ENCODE measurements around the gene NMRAL1.

NMRAL1 gene

DNA sequence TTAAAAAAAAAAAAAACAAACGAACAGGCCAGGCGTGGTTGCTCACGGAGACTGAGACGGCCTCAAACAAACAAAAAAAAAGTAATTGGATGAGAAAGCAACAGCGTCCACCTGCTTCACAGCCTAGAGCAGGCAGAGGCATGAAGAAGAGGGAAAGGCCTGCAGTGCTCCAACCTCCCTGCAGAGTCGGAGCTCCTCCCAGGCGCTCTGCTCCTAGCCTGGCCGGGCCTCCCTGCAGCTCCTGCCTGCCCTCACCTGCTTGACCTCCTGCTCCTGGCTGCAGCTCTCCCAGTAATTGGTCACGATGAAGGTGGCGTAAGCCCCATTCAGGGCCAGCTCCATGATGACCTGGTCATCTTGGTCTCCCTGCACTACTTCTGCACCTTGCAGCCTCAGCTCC lies 5.5 kb downstream of the NMRAL1 start:
- DNase-seq (ENCODE audit: insufficient read length, low spot score) (no peak), FAIRE-seq (no peak)

DNA sequence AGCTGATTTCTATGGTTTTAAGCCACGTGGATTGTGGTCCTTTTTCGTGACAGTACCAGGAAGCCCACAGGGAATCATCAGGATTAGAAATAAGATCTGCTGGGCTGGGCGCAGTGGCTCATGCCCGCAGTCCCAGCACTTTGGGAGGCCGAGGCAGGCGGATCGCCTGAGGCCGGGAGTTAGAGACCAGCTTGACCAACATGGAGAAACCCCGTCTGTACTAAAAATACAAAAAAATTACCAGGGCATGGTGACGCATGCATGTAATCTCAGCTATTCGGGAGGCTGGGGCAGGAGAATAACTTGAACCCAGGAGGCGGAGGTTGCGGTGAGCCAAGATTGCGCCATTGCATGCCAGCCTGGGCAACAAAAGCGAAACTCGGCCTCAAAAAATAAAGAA lies 6.5 kb downstream of the NMRAL1 start:
- DNase-seq (ENCODE audit: insufficient read length, low spot score) (no peak), FAIRE-seq (no peak)

DNA sequence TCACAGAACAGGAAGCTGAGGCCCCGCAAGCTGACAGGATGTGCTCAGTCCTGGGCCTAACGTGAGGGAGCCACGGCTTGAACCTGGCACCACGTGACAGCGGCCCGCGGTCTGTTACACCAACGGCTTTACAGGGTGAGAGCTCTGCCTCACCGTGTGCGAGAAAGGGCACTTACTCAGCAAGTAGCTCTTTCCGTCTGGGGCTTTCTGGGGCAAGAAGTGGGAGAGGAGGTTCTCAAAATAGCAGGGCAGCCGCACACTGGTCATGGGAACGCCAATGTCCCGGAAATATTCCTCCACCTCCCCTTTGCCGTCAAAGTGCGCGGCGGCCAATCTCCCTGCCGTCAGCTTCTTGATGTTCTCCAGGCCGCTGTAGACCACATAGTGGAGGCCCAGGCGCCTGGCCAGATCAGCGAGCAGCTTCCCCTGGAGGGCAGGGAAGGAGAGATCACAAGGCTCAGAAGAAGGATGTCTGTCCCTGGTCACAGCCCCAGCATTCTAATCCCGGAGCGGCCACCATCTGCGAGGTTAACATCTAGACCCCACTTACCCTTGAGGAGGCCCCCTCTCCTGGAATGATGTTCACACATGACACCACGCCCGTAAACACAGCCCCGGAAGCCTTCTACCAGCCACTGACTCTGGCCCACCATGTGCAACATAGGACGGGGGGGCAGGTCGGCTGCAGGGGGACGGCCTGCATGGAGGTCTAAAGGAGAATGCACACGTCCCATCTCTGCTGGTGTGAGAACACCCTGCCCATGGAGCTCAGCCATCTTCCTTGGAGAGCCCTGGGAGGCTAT lies 8.2 kb downstream of the NMRAL1 start:
- DNase-seq (ENCODE audit: insufficient read length, low spot score) (no peak), FAIRE-seq (no peak)

DNA sequence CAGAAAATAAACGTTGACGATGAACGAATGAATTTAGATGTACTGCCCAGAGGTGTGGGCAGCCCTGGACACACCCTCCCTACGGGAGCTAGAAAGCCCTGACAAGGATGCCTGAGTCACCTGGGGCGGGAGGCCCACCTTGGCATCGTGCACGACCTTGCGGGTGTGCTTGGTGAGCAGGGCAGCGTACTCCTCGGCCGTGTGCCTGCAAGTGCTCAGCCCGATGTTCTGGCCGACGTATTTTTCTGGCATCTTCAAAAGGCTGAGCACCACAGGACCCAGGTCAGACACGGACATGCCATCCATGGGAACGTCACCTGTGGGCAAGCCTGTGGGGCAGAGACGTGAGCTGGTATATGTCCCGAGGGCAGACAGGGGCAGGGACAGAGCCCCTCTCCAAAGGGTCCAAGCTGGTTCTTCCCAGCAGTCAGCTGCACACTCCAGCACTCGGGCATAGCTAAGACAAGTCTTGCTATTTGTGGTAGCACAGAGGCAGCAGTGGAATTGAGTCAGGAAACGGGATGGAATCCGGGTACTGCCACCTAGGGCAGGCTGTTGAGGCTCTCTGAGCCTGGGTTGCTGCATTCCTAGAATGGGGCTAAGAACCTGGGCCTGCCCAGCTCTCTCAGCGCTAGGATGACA lies 10.8 kb downstream of the NMRAL1 start:
- no peak for FAIRE-seq
- no peak for DNase-seq (ENCODE audit: insufficient read length, low spot score)

DNA sequence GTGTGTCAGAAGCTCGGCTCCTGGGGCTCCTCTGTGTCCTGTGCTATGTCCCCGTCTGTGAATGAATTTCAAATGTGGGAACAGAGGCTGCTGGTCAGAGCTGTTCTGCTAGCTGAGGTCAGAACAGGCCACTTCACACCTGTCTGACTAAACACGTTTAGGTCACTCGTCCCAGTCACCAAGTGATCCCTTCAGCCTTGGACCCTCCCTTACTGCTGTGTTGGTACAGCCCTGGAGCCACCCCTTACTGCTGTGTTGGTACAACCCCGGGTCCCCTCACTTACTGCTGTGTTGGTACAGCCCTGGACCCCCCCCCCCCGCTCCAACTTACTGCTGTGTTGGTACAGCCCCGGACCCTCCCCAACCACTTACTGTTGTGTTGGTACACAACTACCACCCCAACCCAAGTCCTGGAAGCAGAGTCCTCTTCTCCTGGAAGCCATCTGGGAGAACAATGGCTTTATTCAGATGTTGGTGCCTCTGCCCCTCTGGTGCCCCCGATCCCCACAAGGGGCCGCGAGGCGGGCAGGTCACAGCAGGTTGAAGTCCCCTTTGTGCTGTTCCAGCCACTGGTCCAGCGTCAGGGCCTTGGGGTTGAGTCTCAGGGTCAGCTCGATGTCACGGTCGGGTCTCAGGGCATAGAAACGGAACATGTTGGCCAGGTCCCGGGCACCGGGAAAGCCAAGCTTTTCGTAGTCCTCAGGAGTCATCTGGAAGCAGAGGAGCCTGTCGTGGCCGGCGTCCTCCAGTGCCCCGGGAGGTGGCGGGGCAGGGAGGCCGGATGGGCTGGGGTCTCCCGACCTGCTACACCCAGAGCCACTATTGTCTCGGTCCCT lies 13.0 kb downstream of the NMRAL1 start:
- no peak for FAIRE-seq
- no peak for DNase-seq (ENCODE audit: insufficient read length, low spot score)

DNA sequence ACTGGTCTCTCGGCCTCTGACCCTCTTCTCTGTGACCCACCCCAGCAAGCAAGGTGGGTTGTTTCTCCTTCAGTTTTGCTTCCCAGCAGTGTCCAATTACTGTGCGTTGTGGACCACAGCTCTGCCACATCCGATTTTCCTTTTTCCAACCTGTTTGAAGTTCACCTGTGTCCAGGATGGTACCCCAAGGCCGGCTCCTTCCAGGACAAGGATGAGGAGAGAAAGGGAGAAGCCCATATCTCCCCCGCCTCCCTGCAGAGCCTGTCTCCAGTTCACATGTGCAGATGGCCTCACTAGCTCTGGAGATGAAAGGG lies 13.5 kb downstream of the NMRAL1 start:
- DNase-seq (ENCODE audit: insufficient read length, low spot score): no peak
- FAIRE-seq: no peak

DNA sequence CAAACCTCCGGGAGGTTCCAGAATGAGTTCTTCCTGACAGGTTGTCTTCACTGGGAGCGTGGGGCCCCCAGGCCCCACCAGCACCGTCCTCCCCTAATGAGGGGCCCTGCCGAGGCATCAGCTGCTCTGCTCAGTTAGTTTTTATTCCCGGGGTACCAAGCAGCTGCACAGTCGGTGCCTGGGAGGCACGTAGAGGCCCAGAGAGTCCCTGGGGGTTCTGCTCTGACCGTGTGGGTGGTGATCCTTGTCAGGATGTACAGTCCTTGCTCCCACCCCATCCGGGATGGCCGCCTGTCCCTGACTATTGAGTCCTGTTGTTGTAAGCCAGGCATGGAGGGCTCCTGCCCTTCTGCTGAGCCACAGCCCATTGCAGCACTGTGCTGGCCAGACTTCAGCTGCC lies 18.5 kb downstream of the NMRAL1 start:
- no peak for DNase-seq (ENCODE audit: insufficient read length, low spot score)
- no peak for FAIRE-seq

DNA sequence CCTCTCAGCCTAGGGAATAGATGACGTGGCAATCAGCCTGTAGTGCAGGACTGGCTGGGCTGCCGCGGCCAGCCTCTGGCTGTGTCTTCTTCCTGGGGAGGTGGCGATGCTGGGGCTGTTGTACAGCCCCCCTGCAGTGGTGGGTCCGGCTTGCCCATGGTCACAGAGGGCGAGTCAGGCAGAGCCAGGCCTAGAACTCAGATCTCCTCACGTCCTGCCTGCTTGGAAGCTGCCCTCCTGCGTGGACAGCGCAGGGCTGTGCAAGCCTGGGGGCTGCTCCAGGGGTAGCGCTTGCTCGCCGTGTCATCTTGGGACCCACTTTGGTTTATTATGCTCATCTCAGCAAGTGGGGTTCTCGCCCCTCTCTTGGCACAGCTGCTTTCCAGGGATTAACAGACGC lies 19.3 kb downstream of the NMRAL1 start:
- FAIRE-seq: no peak
- DNase-seq (ENCODE audit: insufficient read length, low spot score): no peak

DNA sequence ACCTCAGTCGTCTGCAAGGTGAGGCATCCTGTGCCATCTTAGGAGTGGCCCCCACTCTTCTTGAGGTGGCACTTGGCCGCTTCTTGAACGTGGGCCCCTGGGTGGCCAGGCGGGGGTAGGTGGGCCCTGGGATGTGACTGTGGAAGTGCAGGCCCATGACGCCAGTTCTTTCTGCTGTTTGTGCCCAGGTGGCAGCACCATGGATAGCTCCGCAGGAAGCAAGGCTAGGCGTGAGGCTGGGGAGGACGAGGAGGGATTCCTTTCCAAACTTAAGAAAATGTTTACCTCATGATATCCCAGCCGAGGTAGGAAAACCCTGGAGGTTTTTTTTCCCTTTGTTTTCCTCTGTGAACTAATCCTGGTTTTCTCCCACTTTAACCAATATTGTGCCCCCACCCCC lies 19.8 kb downstream of the NMRAL1 start:
- DNase-seq (ENCODE audit: insufficient read length, low spot score) (no peak), FAIRE-seq (no peak)

DNA sequence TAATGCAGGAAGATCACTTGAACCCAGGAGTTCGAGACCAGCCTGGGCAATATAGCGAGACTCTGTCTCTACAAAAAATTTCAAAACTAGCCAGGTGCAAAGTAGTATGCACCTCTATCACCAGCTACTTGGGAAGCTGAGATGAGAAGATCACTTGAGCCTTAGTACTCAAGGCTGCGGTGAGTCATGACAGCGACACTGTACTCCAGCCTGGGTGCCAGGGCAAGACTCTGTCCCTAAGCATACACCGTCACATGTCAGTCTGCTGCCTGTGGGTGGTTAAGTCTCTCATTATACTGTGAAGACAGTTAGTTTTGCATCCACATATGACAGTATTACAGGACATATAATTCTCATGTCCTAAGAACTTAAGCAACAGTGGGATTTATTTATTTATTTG lies 21.8 kb downstream of the NMRAL1 start:
- no peak for FAIRE-seq
- no peak for DNase-seq (ENCODE audit: insufficient read length, low spot score)

DNA sequence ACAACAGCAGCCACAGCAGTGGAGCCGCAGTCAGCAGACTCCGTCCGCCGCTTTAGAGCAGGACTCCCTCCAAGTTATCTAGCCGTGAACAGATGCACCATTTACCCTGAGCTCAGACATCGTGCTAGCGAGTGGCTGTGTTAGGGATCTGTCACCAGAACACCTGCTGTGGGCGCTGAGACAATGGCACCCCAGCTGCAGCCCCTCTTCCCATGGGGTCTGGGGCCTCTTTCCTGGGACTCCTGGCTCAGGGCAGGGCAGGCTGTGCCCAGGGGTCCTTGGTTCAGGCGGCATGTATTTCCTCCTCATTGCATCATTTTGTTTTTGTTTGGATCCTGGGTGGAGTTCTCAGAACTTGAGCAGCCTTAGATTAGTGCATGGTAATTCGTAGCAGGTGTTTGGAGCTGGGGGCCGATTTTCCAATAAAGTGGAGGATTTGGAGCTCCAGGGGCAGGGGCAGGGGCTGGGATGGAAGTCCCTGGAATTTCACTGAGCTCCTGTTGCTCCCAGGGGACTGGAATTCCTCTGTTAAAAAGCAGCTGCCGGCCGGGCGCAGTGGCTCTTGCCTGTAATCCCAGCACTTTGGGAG lies 23.4 kb downstream of the NMRAL1 start:
- DNase-seq (ENCODE audit: insufficient read length, low spot score) (no peak), FAIRE-seq (no peak)

DNA sequence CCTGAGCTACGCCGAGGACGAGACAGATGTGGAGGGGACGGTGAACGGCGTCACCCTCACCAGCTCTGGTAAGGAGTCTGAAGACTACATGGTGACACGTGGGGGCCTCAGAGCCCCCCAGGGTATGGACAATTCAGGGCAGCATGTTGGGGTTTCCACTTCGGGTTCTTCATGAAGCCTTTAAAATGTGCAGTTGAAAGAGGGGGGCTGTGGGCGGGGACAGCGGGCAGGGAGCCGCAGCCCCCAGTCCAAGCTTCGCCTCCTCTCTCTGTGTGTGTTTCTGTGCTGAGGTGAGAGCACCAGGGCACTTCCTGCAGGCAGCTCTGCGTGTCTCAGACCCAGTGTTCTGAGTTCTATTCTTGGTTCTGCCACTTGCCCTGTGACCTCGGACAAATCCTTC lies 24.0 kb downstream of the NMRAL1 start:
- FAIRE-seq: no peak
- DNase-seq (ENCODE audit: insufficient read length, low spot score): no peak

DNA sequence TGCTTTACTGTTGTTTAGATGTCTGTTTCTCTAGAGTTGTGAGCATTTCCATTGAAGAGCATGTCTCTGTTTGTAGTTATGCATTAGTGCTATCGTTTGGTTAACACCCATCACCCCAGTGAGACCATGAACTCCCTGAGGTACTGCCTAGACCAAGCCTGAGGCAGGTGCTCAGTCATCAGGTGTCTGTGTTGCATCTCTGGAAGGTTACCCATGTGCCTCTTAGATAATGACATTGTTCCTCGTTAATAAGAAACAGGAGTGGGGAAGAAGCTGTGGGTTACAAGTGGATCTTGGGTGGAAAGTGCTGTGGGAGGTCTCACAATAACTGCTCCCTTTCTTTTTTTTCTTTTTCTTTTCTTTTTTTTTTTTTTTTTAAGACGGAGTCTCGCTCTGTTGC lies 30.4 kb downstream of the NMRAL1 start:
- DNase-seq (ENCODE audit: insufficient read length, low spot score) (no peak), FAIRE-seq (no peak)

DNA sequence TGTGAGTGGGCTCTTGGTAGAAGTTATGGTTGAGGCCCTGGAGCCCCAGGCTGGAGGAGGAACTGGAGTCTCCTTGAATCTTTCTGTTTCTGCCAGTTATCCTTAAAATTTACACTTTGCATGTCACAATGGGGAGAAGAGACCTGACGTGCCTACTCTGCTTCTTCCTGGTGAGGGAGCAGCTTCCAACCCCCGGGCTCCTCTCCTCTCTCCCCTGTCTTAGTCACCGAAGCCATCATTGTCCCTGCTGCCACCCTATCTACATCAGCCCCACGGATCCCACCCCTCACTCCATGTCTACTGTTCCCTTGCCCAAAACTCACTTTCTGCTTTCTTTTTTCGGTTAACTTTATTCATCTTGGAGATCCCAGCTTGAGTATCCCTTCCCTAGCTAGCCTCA lies 31.2 kb downstream of the NMRAL1 start:
- DNase-seq (ENCODE audit: insufficient read length, low spot score) (no peak), FAIRE-seq (no peak)

DNA sequence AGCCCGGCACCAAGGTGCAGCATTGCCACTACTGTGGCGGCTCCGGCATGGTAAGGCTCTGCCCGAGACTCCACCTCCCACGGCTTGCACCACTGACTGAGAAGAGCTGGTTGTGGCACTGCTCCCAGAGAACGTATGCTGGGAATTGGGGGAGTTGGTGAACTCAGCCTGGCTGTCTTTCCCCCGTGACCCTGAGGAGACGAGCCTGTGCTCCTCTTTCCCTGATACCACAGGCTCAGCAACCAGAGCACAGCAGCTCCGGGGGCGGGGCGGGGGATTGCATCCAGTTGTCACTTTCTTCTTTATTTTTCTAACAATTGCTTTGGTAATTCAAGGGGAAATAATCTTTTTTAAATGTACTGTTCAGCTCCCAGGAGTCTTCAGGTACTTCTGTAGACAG lies 32.1 kb downstream of the NMRAL1 start:
- DNase-seq (ENCODE audit: insufficient read length, low spot score) (no peak), FAIRE-seq (no peak)

DNA sequence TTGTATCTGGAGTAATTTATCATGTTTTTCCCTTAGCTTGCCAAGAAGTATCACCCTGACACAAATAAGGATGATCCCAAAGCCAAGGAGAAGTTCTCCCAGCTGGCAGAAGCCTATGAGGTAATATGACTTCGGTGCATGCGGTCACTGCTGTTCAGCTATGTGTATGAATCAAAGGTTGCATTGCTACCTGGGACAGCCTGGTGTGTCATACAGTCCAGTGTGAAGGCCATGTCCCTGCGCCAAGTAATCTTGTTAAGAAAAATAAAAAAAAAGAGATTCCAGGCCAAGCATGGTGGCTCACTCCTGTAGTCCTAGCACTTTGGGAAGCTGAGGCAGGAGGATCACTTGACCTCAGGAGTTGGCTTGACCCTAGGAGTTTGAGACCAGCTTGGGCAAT lies 37.1 kb downstream of the NMRAL1 start:
- FAIRE-seq (no peak), DNase-seq (ENCODE audit: insufficient read length, low spot score) (no peak)

DNA sequence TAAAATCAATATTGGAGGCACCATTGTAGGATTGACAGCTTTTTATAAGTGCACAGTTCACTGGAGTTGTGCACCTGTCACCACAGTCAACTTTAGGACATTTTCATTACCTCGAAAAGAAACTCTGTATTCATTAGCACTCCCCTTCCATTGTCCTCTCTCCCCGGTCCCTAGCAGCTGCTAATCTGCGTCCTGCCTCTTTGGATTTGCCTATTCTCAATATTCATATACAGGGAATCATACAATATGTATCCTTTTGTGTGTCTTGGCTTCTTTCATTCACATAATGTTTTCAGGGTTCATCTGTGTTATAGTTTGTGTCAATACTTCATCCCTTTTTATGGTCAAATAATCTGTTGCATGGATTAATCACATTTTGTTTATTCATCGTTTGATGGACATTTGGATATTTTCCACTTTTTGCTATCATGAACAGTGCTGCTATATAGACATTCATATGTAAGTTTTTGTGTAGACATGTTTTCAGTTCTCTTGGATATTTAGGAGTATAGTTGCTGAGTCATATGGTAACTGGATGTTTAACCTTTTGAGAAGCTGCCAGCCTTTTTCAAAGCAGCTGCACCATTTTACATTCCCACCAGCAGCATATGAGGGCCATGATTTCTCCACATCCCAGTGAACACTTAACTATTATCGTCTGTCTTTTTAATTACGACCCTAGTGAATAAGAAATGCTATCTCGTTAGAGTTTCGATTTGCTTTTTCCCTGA lies 38.9 kb downstream of the NMRAL1 start:
- FAIRE-seq (no peak), DNase-seq (ENCODE audit: insufficient read length, low spot score) (no peak)

DNA sequence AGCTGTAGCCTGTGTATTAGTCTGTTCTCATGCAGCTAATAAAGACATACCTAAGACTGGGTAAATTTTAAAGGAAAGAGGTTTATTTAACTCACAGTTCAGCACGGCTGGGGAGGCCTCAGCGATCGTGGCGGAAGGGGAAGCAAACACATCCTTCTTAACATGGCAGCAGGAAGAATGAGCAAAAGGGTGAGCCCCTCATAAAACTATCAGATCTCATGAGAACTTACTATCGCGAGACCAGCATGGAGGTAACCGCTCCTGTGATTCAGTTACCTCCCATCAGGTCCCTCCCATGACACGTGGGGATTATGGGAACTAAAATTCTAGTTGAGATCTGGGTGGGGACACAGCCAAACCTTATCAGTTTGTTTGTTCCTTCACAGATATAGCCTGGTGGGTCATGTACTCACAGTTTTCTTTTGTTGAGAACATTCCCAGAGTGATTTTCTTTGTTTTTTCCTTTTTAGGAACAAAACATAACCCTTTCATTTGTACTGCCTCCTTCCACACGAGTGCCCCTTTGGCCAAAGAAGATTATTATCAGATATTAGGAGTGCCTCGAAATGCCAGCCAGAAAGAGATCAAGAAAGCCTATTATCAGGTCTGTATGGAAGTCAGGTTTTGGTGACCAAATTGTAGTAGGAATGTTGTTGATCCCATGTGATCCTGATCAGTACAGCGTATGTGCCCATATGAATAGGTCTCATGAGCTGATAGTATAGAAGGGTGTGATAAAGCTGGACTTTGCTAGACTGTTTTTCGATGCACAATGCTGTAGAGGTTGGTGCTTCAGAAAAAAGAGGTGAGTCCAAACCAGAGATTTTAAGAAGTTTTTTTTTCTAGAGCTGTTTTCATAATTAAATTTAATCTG lies 40.3 kb downstream of the NMRAL1 start:
- DNase-seq (ENCODE audit: insufficient read length, low spot score) (no peak), FAIRE-seq (no peak)

DNA sequence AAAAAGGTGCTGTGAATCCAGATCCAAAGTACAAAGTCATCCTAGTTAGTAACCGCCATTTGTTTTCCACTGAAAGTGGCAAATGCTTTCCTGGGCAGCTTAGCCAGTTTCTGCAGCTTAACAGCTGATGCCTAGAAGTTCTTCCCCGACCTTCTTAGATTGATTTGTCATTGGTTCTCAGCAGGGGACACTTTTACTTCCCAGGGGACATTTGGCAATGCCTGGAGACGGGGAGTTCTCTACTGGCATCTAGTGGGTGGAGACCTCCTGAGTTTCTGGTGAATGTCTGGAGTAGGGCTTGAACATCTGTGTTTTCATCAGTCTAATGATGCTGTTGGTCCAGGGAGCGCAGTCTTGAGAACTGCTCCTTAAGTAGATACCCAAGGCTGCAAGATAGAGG lies 41.2 kb downstream of the NMRAL1 start:
- no peak for DNase-seq (ENCODE audit: insufficient read length, low spot score)
- FAIRE-seq: no peak

DNA sequence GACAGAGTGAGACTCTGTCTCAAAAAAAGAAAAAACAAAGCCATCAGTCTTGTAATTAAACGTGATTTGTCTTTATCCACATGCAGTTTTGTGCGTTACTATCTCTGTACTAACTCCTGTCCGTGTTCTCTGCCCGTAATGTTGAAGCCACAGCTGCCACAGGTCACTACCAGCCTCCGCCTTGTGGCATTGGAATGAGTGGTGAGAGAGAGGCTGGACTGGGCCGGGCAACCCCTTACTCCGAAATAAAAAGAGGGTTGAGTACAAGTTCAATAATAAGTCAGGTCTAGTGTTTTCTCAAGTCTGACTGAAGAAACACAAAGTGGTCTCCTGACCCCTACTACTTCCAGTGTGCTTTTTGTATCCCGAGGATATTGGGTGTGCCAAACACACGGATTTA lies 43.4 kb downstream of the NMRAL1 start:
- DNase-seq (ENCODE audit: insufficient read length, low spot score) (no peak), FAIRE-seq (no peak)

All from GM19239 (cell line).